GM19043 (cell line): ENCODE data around the gene ABCA10.

Experiments
- ATAC-seq: cut with Tn5 transposase; IDR thresholded peaks from one replicate; pipeline ENCODE4 v1.9.1; 2021; ENCODE audit warnings: low read depth; ENCODE audit not compliant: unreplicated experiment

ABCA10 gene

DNA sequence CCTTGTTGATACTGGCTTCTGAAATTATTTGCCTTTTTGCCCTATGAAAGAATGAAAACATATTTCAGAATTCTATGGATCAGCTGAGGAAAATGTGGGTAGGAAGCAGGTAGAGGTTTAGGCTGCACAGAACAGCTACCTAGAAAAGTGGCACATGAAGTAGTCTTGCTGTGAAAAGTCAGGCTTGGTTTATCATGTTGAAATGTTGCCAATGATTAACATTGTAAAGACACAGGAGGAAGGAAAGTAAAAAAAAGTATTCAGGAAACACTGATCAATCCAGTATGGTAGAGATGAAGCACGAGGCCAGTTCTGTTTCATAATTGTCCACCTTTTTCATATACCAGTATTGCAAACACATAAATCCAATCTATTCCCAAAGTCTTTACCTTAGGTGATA lies 116.8 kb downstream of the ABCA10 start:
- no peak for ATAC-seq

- no peak for ATAC-seq
Observed at GRCh38 chr17:69105907-69106730, 122.5 kb downstream of the ABCA10 start.

DNA sequence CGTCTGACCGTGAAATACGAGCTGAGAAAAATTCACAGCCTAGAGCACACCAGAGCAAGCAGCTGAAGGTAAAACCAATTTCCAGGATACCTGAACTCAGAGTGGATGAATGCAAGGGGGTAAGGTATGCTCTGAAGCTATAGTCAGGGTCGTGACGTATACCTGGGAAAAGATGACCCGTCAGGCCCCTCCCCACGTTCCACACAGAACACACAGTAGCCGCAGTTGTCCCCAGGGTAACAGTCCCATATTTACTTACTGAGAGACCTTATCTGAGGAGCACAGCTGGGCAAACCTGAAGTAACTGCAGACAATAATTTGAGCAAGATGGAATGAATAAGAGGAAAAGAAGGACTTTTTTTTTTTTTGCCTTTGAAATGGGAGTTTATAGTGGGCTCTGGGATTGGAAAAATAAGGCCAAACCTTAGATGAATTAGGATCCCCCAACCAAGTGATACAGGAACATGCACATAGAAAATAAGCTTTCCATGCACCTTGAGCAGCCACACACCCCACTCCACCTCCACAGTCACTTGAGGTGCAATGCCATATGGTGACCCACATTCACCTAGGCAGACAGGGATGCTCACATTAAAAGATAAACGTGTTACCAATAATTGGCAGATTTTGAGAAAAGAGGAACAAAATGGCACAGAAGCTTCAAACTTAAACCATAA lies 124.9 kb downstream of the ABCA10 start:
- ATAC-seq = no peak

- ATAC-seq = no peak
Observed at GRCh38 chr17:69098625-69099024, 130.0 kb downstream of the ABCA10 start.
